K562 (cell line): ENCODE data around the gene EPHB3. TPM values are rescaled to one million over a fixed set of nuclear protein-coding genes. Genes with fewer than 3 reads are reported as not detected.

Source experiments
- ATF7 ChIP-seq: fragments of 450-650 bp; IDR thresholded peaks from 2 replicates; pipeline ENCODE4 v1.7.1; 2014; ENCODE audit warnings: mild to moderate bottlenecking, moderate library complexity
- FOXK1 ChIP-seq: sonication (generic); formaldehyde crosslinking; IDR thresholded peaks from 2 replicates; pipeline ENCODE4 v1.8.0; 2022; ENCODE audit warnings: missing genetic modification reagents, mild to moderate bottlenecking, borderline replicate concordance
- HDAC8 ChIP-seq: fragments of 450-650 bp; IDR thresholded peaks from 2 replicates; pipeline ENCODE4 v1.6.1; 2016; ENCODE audit warnings: mild to moderate bottlenecking, missing genetic modification characterization, moderate library complexity, missing compliant biosample characterization
- NFE2 ChIP-seq: IDR thresholded peaks from 2 replicates; pipeline ENCODE4 v1.6.1; 2014; ENCODE audit warnings: antibody characterized with exemption, low read depth
- NR2C1 ChIP-seq, 2 experiments: fragments of 450-650 bp; IDR thresholded peaks; 2 replicates each; pipeline ENCODE4 v1.6.1; 2017; ENCODE audit warnings: mild to moderate bottlenecking in 2 of 2, antibody characterized with exemption in 1 of 2, inconsistent platforms in 1 of 2, missing compliant biosample characterization in 1 of 2, missing genetic modification characterization in 1 of 2
- PBX2 ChIP-seq, 2 experiments: IDR thresholded peaks in 1 of 2; conservative IDR thresholded peaks in 1 of 2; 2 replicates each; pipeline ENCODE4 v1.6.1; 2016; ENCODE audit warnings: low read depth in 2 of 2, mild to moderate bottlenecking in 1 of 2, missing compliant biosample characterization in 1 of 2, missing genetic modification characterization in 1 of 2, moderate library complexity in 1 of 2
- PKNOX1 ChIP-seq: fragments of 450-650 bp; IDR thresholded peaks from 2 replicates; pipeline ENCODE4 v1.6.1; 2016
- ZC3H8 ChIP-seq: fragments of 450-650 bp; IDR thresholded peaks from 2 replicates; pipeline ENCODE4 v1.6.1; 2017
- ZNF778 ChIP-seq: fragments of 450-650 bp; formaldehyde crosslinking; IDR thresholded peaks from 2 replicates; pipeline ENCODE4 v1.4.0; 2020; ENCODE audit warnings: mild to moderate bottlenecking, moderate library complexity
- polyA plus RNA-seq, 8 experiments: library from polyadenylated mRNA; depleted of rRNA in 4 of 8; stranded (reverse) in 5 of 8; unstranded in 3 of 8; fragments of >200 nt; fragmentation: Nextera tagmentation in 2 of 8; fragmentation: Illumina TruSeq in 1 of 8; extraction: Ambion mirVana in 2 of 8; extraction: Trizol in 1 of 8; gene quantifications; 2 replicates each; pipeline versions ENCODE4 v1.2.1 to v1.2.3, GENCODE V29; 2011 to 2014; ENCODE audit warnings: inconsistent platforms in 1 of 8, missing spikeins in 1 of 8
- total RNA-seq, 7 experiments: library from RNA; depleted of rRNA in 6 of 7; stranded (reverse); fragments of >200 nt in 6 of 7; fragmentation: Illumina TruSeq in 2 of 7; extraction: Trizol in 2 of 7; gene quantifications; 2 replicates each; pipeline versions ENCODE4 v1.2.1 to v1.2.3, GENCODE V29; 2011 to 2021; ENCODE audit warnings: low replicate concordance in 1 of 7

Gene EPHB3
- total and polyA plus RNA-seq, 9 of the 15 experiments (the other 6 are each of a cell fraction or from before 2014, with no cell fraction given), result not detected

GRCh38 chr3:184523825-184524615 lies 37.6 kb upstream of the EPHB3 start (continued):
- TF ChIP-seq PBX2 (CRISPR knock-in tag; IDR thresholded peaks at IDR 0.05; ENCODE audit: low read depth) (no peak), PBX2 (tag; conservative IDR thresholded peaks at IDR 0.05; ENCODE audit: low read depth) (no peak), NR2C1 (IDR thresholded peaks at IDR 0.05) (peak; percentile 78), NR2C1 (tag; IDR thresholded peaks at IDR 0.05) (peak; percentile 77), FOXK1 (no peak), PKNOX1 (peak; percentile 23; the same call in 1 of the 2 replicates), NFE2 (0 out of 2 replicates have a peak, but pooled peaks have one; percentile 14), ZC3H8 (no peak), ATF7 (peak; percentile 56; the same call in 1 of the 2 replicates), ZNF778 (no peak), HDAC8 (tag) (no peak)
- TF ChIP-seq, all 486 proteins: peak for 14
